ENCODE results near the gene PPFIBP1. TPM values are rescaled to one million over a fixed set of nuclear protein-coding genes. Genes with fewer than 3 reads are reported as not detected.
"Not testable (repeated sequence)": the region's sequence is repeated elsewhere in the genome, so short reads cannot be mapped to it uniquely, and the experiment has no call there.

Gene PPFIBP1
- total RNA-seq, 3 donors from 2014 or later = 37.0 to 79.4 (median 40.4) TPM

- Histone ChIP-seq H3K9me3 (no peaks in the 10 kb centered on the region), H3K36me3 (ENCODE audit: low read depth) (no peaks in the 10 kb centered on the region), H3K4me3 (no peak overlapping the region), H3K4me1 (ENCODE audit: low read depth) (peaks cover 2% of the 10 kb centered on the region)
- intact Hi-C loops (cut with DNase I, micrococcal nuclease) = no loop called here
- TF ChIP-seq CTCF (IDR thresholded peaks at IDR 0.05) = no peak
- DNase-seq (peak in 1 of 3 donors; percentile 34), ATAC-seq (peak; percentile 79)
Measured at GRCh38 chr12:27592548-27592947, 68.5 kb downstream of the PPFIBP1 start.

DNA sequence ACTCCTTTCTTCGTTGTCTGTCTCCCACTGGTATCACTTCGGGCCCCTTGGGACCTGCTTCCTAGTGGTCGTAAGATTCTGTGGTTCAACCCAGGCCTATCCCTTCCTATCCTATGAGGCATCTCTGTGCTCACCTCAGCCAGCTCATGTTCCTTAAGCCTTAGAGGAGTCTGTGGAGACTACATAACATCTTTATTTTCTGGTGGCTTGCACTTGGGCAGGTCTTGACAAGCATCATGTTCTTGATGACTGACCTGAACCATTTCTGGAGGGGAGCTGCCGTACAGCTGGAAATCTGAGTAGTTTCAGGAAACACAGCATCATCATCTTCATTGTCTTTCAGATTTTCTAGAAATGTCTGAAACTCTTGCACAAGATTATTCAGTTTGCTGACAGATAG lies 69.3 kb downstream of the PPFIBP1 start:
- intact Hi-C loops (cut with DNase I, micrococcal nuclease) = no loop called here
- no peak for ATAC-seq
- TF ChIP-seq CTCF (IDR thresholded peaks at IDR 0.05) = no peak

DNA sequence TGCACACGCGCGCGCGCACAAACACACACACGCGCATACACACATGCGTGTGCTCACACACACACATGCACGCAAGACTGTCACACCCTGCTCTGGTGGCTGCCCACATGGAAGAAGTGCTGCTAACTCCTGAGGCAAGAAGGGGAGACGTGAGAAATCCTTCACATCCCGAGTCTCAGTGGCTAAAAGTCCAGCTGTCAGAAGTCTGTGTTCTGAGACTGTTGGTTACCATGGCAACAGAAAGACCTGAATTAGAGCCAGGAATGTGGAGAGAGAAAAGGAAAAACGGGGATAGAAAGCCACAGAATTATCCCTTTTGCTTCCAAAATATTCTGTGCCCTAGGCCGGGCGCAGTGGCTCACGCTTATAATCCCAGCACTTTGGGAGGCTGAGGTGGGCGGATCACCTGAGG lies 71.2 kb downstream of the PPFIBP1 start:
- no peaks in the 10 kb centered on the region for H3K9me3 ChIP-seq
- no peaks in the 10 kb centered on the region for H3K36me3 ChIP-seq (ENCODE audit: low read depth)
- intact Hi-C loops (cut with DNase I, micrococcal nuclease) = no loop called here
- H3K4me1 ChIP-seq (ENCODE audit: low read depth) = peaks cover 2% of the 10 kb centered on the region
- H3K4me3 ChIP-seq = no peak overlapping the region
- peak; percentile 55 for ATAC-seq
- peak in 1 of 3 donors; percentile 54 for DNase-seq
- no peak for TF ChIP-seq CTCF (IDR thresholded peaks at IDR 0.05)

More for the DNA sequence above, 69.3 kb downstream of the PPFIBP1 start:
- Histone ChIP-seq H3K4me1 (ENCODE audit: low read depth) (peaks cover 2% of the 10 kb centered on the region), H3K4me3 (no peak overlapping the region), H3K36me3 (ENCODE audit: low read depth) (no peaks in the 10 kb centered on the region), H3K9me3 (no peaks in the 10 kb centered on the region)
- no peak for DNase-seq

DNA sequence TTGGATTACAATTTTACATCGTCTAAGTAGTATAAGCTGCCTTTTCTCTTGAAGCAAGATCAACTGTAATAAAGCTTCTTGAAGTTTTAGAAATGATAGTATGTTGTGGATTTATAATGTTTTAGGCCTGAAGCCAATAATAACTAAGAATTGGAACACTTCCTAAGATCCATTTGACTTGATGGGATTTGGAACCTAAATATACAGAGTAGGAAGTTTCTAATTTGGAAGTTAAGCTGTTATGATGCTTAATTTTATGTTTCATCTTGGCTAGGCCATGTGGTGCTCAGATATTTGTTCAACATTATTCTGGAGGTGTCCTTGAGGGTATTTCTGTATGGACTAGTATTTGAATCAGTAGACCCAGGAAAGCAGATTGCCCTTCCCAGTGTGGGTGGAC lies 74.9 kb downstream of the PPFIBP1 start:
- H3K4me1 ChIP-seq (ENCODE audit: low read depth); intact Hi-C loops (cut with DNase I, micrococcal nuclease); H3K9me3 ChIP-seq; DNase-seq; ATAC-seq; H3K4me3 ChIP-seq; H3K36me3 ChIP-seq (ENCODE audit: low read depth): not testable (repeated sequence)

GRCh38 chr12:27601056-27601828 lies 77.2 kb downstream of the PPFIBP1 start:
- DNase-seq; H3K4me3 ChIP-seq; H3K4me1 ChIP-seq (ENCODE audit: low read depth); intact Hi-C loops (cut with DNase I, micrococcal nuclease); H3K9me3 ChIP-seq; ATAC-seq; H3K36me3 ChIP-seq (ENCODE audit: low read depth): not testable (repeated sequence)

GRCh38 chr12:27602516-27602915 lies 78.5 kb downstream of the PPFIBP1 start:
- Histone ChIP-seq H3K4me3 (no peak overlapping the region), H3K4me1 (ENCODE audit: low read depth) (no peaks in the 10 kb centered on the region), H3K36me3 (ENCODE audit: low read depth) (no peaks in the 10 kb centered on the region), H3K9me3 (peaks cover 3% of the 10 kb centered on the region)
- TF ChIP-seq CTCF (IDR thresholded peaks at IDR 0.05) = no peak
- ATAC-seq = no peak
- no peak for DNase-seq
- intact Hi-C loops (cut with DNase I, micrococcal nuclease) = no loop called here

Data from mucosa of descending colon (tissue), 3 donors.